HK-2 (cell line): ENCODE measurements around the gene CACNG8.
"Not testable (repeated sequence)": the region's sequence is repeated elsewhere in the genome, so short reads cannot be mapped to it uniquely, and the experiment has no call there.

Experiments used
- DNase-seq: peaks from one replicate; pipeline ENCODE4 v3.0.0-alpha.2; 2018; ENCODE audit not compliant: unreplicated experiment

CACNG8 gene

DNA sequence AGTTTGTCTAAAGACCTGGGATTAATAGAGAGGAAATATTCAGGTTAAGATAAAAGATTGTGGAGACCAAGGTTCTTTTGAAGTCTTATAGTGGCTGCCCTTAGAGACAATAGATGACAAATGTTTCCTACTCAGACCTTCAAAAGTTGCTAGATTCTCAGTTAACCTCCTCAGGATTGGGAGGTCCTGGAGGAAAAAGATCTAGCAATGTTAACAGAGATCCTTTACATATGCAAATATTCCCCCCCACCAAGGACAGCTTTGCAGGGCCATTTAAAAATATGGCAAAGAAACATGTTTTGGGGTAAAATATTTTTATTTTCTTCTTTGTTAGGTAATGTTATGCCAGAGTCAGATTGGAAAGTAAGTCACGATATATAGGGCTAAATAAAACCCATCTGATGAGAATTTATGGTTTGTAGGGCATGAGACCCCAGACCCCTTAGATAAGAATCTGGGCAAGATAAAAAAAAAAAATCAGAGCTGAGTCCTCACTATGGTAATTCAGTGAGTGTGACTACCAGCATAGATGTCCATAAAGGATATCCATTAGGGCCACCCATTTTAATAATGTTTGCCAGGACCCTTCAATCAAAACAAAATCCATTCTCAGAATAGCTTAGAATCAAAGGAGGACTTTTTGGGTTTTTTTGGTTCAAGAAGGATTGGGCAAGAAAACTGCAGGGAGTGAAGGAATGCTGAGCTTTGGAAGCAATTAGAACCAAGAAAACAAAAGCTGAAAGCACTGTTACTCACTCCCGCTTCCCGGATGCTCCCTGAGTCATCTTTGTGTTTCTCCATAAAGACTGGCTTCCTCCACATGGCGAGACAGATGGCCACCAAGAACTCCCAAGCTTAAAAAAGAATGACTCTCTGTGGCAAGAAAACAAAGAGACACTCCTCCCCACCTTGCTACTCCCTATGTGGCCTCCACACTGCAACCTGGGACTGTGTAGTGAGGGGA, 72.8 kb downstream of the CACNG8 start:
- DNase-seq: peak; percentile 24

DNA sequence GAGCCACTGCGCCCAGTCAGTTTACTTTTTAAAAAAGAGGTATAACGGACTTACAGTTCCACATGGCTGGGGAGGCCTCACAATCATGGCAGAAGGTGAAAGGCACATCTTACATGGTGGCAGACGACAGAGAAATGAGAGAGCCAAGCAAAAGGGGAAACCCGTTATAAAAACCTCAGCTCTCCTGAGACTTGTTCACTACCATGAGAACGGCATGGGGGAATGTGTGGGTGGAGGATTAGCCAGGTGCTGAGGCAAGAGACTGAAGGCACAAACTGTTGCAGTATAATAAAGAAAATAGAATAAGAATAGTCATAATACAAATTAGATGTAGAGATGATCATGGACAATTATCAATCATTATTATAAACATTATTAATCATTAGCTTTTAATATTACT, 73.8 kb downstream of the CACNG8 start:
- not testable (repeated sequence) for DNase-seq
